Fibroblast of pulmonary artery (primary cell): Measurements from ENCODE around the gene SLC8A1.

Source experiments
- DNase-seq: peaks from one replicate; pipeline ENCODE4 v3.0.0-alpha.2; 2010; ENCODE audit warnings: low read depth
- H3K4me3 ChIP-seq: replicated peaks from 2 replicates; pipeline ENCODE4 v1.5.1; 2011; ENCODE audit warnings: low read depth, mild to moderate bottlenecking, control low read depth, low read length, moderate library complexity
- TF ChIP-seq, protein P1 (sequence below): IDR thresholded peaks from 2 replicates; pipeline ENCODE4 v1.5.1; 2011; ENCODE audit warnings: mild to moderate bottlenecking, control low read depth, low read length, inconsistent platforms; ENCODE audit errors: missing control alignments

The SLC8A1 gene

DNA sequence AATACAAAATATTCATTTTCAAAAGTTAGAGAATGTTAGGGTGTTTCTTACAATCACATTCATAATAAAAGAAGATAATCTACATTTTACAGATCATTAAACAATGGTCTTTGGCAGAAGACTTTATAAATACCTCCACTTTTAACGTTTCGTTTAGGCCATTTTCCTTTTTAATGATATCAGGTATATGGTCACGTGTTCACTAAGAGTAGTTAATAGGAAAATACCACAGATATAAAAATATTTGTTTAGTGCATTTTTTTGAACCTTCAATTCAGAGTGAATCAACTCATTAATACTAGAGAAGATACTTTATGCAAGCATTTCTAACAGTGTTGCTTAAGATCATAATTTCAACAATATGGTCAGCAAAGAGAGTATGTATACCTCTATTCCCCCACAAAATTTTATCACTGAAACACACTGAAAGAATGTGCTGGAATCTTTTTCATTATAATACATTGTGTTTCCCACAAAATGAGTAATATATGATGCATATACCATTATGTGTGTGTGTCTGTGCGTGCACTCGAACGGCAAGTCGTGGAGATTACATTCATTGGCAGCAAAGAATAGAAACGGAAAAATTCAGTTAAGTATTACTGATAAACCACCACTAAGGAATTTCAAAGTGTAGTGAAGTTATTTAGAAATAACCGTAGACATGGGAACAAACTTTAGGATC, 353.0 kb downstream of the SLC8A1 start:
- peak; percentile 78 for DNase-seq

DNA sequence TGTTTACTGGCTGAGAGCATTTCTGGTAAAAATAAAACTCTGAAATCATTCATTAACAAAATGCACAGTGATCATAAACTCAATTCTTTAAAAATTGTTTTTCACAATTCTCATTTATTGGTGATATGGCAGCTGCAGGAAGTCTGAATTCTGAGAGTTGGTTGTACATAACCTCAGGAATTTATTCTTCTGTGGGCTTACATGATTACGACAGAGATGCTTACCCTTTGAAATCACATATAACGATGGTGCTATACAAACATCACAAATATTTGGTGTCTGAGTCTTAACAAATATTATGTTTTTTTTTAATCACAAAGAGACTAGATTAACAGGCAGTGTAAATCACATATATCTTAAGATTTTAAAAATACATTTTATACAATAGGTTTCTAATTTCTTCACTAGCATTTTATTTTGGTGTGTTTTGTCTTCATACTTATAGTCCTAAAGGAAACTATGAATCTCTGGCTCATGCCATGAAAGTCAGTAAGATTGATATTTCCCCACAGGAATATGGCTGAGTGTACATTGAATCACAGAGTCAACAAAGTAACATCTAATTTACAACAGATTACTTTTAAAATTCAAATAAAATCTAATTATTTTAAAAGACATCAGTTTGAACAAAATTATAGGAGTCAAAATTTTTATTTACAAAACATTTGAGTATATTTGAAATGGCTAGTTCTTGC, 354.1 kb downstream of the SLC8A1 start:
- TF ChIP-seq, protein P1, sequence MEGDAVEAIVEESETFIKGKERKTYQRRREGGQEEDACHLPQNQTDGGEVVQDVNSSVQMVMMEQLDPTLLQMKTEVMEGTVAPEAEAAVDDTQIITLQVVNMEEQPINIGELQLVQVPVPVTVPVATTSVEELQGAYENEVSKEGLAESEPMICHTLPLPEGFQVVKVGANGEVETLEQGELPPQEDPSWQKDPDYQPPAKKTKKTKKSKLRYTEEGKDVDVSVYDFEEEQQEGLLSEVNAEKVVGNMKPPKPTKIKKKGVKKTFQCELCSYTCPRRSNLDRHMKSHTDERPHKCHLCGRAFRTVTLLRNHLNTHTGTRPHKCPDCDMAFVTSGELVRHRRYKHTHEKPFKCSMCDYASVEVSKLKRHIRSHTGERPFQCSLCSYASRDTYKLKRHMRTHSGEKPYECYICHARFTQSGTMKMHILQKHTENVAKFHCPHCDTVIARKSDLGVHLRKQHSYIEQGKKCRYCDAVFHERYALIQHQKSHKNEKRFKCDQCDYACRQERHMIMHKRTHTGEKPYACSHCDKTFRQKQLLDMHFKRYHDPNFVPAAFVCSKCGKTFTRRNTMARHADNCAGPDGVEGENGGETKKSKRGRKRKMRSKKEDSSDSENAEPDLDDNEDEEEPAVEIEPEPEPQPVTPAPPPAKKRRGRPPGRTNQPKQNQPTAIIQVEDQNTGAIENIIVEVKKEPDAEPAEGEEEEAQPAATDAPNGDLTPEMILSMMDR, result no peak
- H3K4me3 ChIP-seq, result no peak overlapping the region
- DNase-seq, result peak; percentile 81

More for the DNA sequence above, 353.0 kb downstream of the SLC8A1 start:
- TF ChIP-seq, protein P1, result no peak
- H3K4me3 ChIP-seq, result no peak overlapping the region

DNA sequence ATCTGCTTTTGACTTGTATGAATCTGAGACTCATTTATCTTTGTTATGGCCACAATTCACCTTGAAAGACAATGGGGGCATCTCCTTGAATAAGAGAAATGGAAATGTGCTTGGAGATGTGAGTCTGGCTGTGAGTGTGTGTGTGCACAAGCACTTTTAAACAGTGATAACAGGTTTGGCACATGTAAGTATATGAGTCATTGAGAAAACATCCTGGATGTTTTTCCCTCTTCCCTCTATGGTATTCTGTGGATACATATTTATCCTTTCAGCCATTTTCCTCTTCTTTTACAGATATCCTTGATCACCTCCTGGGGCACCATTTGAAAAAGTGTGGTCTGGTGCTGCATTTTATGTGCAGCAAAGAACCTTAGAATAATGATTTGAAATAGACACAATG, 355.5 kb downstream of the SLC8A1 start:
- no peak overlapping the region for H3K4me3 ChIP-seq
- TF ChIP-seq, protein P1, result no peak
- DNase-seq, result peak; percentile 70

DNA sequence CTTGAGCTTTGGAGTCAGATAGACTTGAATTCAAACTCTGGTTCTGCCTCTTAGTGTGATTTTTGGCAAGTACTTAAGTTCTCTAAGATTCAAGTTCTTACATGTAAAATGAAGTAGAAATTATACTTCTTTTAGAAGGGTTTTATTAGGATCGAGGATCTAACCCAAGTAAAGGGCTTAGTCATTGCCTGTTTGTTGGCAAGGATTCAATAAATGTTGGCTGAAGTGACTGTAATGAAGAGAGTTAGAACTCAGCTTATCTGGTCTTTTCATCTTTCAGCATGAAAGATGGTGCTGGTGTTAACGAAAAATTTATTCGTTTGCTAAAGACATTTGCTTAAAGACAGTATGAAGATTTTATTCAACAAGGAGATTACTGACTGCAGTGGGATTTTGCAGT, 356.9 kb downstream of the SLC8A1 start:
- TF ChIP-seq, protein P1, result no peak
- no peak overlapping the region for H3K4me3 ChIP-seq
- DNase-seq, result peak; percentile 77

DNA sequence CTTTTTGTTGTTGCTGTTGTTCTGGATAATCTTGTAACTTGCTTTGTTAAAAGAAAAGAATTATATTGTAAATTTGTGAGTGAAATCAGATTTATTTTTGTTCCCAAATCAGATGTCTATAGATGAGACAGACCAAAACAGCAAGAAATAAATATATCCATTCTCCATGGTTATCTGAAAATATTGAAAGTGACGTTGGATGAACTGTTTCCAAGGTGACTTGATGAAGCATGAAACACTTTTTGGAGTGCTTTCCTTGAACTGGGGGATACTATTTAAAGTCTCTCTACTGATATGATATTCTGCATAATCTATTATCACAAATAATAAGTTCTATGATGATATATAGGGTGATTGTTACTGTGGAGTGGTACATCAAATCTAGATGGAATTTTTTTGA, 357.4 kb downstream of the SLC8A1 start:
- no peak overlapping the region for H3K4me3 ChIP-seq
- DNase-seq, result no peak
- TF ChIP-seq, protein P1, result no peak

DNA sequence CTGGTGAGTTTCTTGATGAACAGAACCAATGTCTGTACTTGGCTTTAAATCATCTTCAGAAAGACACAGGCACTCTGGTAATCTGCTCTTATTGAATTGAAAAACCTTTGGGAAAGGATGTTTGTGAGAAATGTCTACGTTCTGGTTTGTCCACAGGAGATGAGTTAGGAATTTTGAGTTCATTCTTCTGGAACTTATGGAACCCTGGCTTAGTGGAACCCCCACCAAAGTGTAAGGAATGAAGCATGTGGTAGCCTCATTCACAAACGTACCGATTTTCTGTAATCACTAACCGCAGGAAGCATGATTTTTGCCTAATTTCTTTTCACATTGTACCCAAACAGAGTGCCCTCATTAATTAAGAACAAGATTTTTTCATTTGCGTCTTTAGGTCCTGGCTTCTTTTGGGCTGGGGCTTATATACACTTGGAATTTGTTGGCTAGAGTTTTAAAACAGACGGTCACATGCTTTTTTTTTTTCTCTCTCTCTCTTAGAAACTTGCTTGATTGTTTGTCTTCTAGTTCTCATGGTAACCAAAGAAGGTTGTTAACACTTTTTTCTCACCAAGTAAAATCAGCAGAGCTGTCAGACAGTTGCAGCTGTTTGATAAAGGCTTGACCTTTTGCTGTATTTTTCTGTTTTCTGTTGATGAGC, 358.7 kb downstream of the SLC8A1 start:
- H3K4me3 ChIP-seq, result no peak overlapping the region
- DNase-seq, result peak; percentile 50
- TF ChIP-seq, protein P1, result no peak
